Measurements from ENCODE around the gene SAP30.

Gene SAP30

DNA sequence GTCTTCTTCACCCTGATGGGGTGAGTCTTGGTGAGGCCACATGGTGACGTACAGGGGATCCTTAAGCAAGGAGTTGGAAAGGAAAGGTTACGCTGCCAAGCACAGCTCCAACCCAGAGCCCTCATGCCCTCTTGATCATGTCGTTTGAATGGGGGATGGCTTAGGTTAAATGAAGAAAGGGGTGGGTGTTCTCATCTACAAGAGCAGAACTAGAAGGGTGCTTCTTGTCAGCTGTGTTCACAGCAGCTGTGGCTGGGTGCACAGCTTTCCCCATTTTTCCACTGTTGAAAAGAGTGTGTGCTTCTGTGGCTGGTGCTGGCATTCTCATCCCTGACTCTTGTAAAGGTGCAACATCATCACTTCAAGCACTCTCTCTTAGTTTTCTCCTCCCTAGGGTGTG, 43.7 kb downstream of the SAP30 start:
- no peaks in the 10 kb centered on the region for H3K9me3 ChIP-seq (ENCODE audit: control insufficient read depth, low read length)
- no peaks in the 10 kb centered on the region for H3K36me3 ChIP-seq (ENCODE audit: control insufficient read depth, insufficient read depth, low read length)
- 83 to 87% methylated on average over 2 of the region's 3 CpGs for WGBS, 2 experiments (ENCODE audit: insufficient coverage in 2 of 2)
- no peaks in the 10 kb centered on the region for H3K4me1 ChIP-seq (ENCODE audit: control insufficient read depth, insufficient read depth, low read length, poor library complexity, severe bottlenecking)
- H3K4me3 ChIP-seq (ENCODE audit: extremely low read depth, insufficient read depth, low read length, poor library complexity, severe bottlenecking) = no peak overlapping the region
- no peak overlapping the region for H3K27ac ChIP-seq (ENCODE audit: low read depth, low read length, severe bottlenecking)

GRCh38 chr4:173415092-173415491, 44.3 kb downstream of the SAP30 start:
- H3K4me1 ChIP-seq (ENCODE audit: control insufficient read depth, insufficient read depth, low read length, poor library complexity, severe bottlenecking) = no peaks in the 10 kb centered on the region
- H3K36me3 ChIP-seq (ENCODE audit: control insufficient read depth, insufficient read depth, low read length) = no peaks in the 10 kb centered on the region
- no peak overlapping the region for H3K27ac ChIP-seq (ENCODE audit: low read depth, low read length, severe bottlenecking)
- H3K4me3 ChIP-seq (ENCODE audit: extremely low read depth, insufficient read depth, low read length, poor library complexity, severe bottlenecking) = no peak overlapping the region
- no CpG with 5 or more reads among the region's 3 CpGs for WGBS, 2 experiments (ENCODE audit: insufficient coverage in 2 of 2)
- no peaks in the 10 kb centered on the region for H3K9me3 ChIP-seq (ENCODE audit: control insufficient read depth, low read length)

DNA sequence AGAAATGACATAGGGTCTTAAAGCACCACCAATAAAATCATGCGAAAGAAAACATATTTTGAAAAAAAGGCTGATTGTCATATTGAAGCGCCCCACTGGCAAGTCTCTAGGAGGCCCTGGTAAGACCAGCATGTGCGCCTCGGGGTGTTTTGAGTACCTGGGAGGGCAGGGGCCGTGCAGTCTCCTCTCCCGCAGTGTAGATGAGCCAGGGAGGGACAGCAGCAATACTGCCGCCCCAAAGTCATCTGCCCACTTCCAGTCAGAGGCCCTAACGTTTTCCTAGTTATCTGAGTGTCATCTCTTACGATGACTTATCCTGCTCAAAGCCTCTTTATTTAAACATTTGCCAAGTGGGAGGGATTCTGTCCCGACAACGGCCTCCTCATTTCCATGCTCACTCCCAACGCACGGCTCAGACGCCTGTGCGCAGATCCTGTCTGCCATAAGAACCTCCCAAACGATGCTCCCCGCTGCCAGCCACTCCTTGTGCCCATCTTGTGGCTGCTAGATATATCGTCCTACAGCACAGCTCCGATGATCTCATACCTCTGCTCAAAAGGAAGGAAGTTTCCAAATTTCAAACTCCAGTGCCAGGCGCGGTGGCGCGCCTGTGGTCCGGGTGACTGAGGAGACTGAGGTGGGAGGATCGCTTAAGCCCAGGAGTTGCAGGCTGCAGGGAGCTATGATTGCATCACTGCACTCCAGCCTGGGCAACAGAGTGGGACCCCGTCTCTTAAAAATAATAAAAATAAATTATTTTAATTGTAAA, 45.3 kb downstream of the SAP30 start:
- Histone ChIP-seq H3K4me1 (ENCODE audit: control insufficient read depth, insufficient read depth, low read length, poor library complexity, severe bottlenecking) (no peaks in the 10 kb centered on the region), H3K27ac (ENCODE audit: low read depth, low read length, severe bottlenecking) (no peak overlapping the region), H3K9me3 (ENCODE audit: control insufficient read depth, low read length) (no peaks in the 10 kb centered on the region), H3K36me3 (ENCODE audit: control insufficient read depth, insufficient read depth, low read length) (no peaks in the 10 kb centered on the region), H3K4me3 (ENCODE audit: extremely low read depth, insufficient read depth, low read length, poor library complexity, severe bottlenecking) (no peak overlapping the region)
- 89 to 91% methylated on average over 22 to 25 of the region's 26 CpGs for WGBS, 2 experiments (ENCODE audit: insufficient coverage in 2 of 2)

DNA sequence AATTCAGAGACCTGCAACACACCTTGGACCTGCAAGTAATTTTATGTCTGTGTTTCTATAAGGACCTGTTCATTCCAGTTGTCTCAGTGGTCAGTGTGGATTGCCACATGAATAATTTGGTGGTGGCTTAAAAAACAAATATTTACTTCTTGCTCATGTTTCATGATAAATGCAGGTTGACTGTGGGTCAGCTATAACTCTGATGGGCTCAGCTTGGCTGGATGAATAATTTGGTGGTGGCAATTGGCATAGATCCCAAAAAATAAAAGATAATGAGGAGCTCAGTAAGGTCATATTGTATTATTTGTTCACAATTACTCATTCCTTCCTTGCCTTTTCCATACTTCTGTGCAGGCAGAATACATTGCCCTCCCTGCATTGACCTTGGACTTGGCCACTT, 47.1 kb downstream of the SAP30 start:
- H3K4me1 ChIP-seq (ENCODE audit: control insufficient read depth, insufficient read depth, low read length, poor library complexity, severe bottlenecking) = no peaks in the 10 kb centered on the region
- H3K36me3 ChIP-seq (ENCODE audit: control insufficient read depth, insufficient read depth, low read length) = no peaks in the 10 kb centered on the region
- H3K9me3 ChIP-seq (ENCODE audit: control insufficient read depth, low read length) = no peaks in the 10 kb centered on the region
- H3K4me3 ChIP-seq (ENCODE audit: extremely low read depth, insufficient read depth, low read length, poor library complexity, severe bottlenecking) = no peak overlapping the region
- H3K27ac ChIP-seq (ENCODE audit: low read depth, low read length, severe bottlenecking) = no peak overlapping the region

DNA sequence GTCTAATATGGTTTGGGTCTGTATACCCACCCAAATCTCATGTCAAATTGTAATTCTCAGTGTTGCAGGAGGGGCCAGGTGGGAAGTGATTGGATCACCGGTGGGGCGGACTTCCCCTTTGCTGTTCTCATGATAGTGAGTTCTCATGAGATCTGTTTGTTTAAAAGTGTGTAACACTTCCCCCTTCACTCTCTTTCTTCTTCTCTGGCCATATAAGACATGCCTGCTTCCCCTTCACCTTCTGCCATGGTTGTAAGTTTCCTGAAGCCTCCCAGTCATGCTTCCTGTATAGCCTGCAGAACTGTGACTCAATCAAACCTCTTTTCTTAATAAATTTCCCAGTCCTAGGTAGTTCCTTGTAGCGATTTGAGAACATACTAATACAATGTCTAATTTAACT, 47.9 kb downstream of the SAP30 start:
- Histone ChIP-seq H3K36me3 (ENCODE audit: control insufficient read depth, insufficient read depth, low read length) (no peaks in the 10 kb centered on the region), H3K4me3 (ENCODE audit: extremely low read depth, insufficient read depth, low read length, poor library complexity, severe bottlenecking) (no peak overlapping the region)
- no CpG with 5 or more reads among the region's 3 CpGs for WGBS, 2 experiments (ENCODE audit: insufficient coverage in 2 of 2)

GRCh38 chr4:173420324-173420752, 49.6 kb downstream of the SAP30 start:
- peaks cover 4% of the 10 kb centered on the region for H3K9me3 ChIP-seq (ENCODE audit: control insufficient read depth, low read length)
- 50 to 78% methylated on average over 3 to 4 of the region's 4 CpGs for WGBS, 2 experiments (ENCODE audit: insufficient coverage in 2 of 2)
- H3K27ac ChIP-seq (ENCODE audit: low read depth, low read length, severe bottlenecking) = no peak overlapping the region
- H3K4me1 ChIP-seq (ENCODE audit: control insufficient read depth, insufficient read depth, low read length, poor library complexity, severe bottlenecking) = peaks cover 6% of the 10 kb centered on the region
- H3K36me3 ChIP-seq (ENCODE audit: control insufficient read depth, insufficient read depth, low read length) = no peaks in the 10 kb centered on the region
- no peak overlapping the region for H3K4me3 ChIP-seq (ENCODE audit: extremely low read depth, insufficient read depth, low read length, poor library complexity, severe bottlenecking)

More for the DNA sequence above, 47.9 kb downstream of the SAP30 start:
- Histone ChIP-seq H3K27ac (ENCODE audit: low read depth, low read length, severe bottlenecking) (no peak overlapping the region), H3K9me3 (ENCODE audit: control insufficient read depth, low read length) (peaks cover under 1% of the 10 kb centered on the region), H3K4me1 (ENCODE audit: control insufficient read depth, insufficient read depth, low read length, poor library complexity, severe bottlenecking) (no peaks in the 10 kb centered on the region)

GRCh38 chr4:173420801-173421200, 50.0 kb downstream of the SAP30 start:
- peaks cover 4% of the 10 kb centered on the region for H3K9me3 ChIP-seq (ENCODE audit: control insufficient read depth, low read length)
- peaks cover 6% of the 10 kb centered on the region for H3K4me1 ChIP-seq (ENCODE audit: control insufficient read depth, insufficient read depth, low read length, poor library complexity, severe bottlenecking)
- H3K36me3 ChIP-seq (ENCODE audit: control insufficient read depth, insufficient read depth, low read length) = no peaks in the 10 kb centered on the region
- H3K27ac ChIP-seq (ENCODE audit: low read depth, low read length, severe bottlenecking) = no peak overlapping the region
- no peak overlapping the region for H3K4me3 ChIP-seq (ENCODE audit: extremely low read depth, insufficient read depth, low read length, poor library complexity, severe bottlenecking)
- WGBS, 2 experiments (ENCODE audit: insufficient coverage in 2 of 2) = 94 to 100% methylated on average over 2 of the region's 2 CpGs

DNA sequence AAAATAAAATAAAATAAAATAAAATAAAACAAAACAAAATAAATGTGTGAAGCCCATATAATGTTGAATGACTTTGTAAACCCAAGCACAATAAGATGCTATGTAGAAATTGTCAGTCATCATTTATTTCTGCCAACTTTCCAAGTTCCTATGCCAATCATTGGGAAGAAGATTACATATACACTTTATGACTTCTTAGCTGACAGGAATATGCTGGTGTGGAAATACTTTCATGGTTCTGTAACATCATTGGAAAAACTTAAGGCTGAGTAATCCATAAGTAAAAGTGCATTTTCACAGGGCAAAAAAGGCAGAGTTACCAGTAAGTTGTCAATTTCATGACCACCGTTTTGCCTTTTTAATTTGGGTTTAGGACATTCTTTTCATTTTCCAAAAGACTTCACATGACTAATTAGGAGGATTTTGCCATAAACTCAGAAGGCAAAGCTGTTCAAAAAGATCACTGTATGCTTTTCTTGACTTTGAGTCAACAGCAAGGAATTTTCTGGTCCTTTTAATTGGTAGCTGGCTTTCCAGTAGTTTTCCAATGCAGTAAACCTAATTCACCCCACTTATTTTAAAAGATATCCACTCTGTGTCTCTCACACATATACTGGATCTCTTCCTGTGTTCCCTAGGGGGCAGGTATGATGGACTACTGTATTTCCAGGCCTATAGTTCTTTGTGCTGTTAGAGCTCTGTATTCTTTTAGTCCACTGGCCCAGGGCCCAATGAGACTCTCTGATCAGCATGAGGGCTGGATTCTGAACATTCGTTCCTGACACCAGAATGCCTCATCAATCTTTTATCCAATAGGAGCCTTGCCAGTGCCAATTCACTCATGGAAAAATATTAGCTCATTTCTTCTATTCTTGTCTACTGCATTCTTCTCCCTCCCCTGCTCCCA, 54.4 kb downstream of the SAP30 start:
- H3K36me3 ChIP-seq (ENCODE audit: control insufficient read depth, insufficient read depth, low read length) = no peaks in the 10 kb centered on the region
- WGBS, 2 experiments (ENCODE audit: insufficient coverage in 2 of 2) = 88 to 89% methylated on average over 1 to 2 of the region's 2 CpGs
- peaks cover 6% of the 10 kb centered on the region for H3K4me1 ChIP-seq (ENCODE audit: control insufficient read depth, insufficient read depth, low read length, poor library complexity, severe bottlenecking)
- no peak overlapping the region for H3K4me3 ChIP-seq (ENCODE audit: extremely low read depth, insufficient read depth, low read length, poor library complexity, severe bottlenecking)
- peak overlapping the region; percentile 41 for H3K27ac ChIP-seq (ENCODE audit: low read depth, low read length, severe bottlenecking)
- peaks cover 4% of the 10 kb centered on the region for H3K9me3 ChIP-seq (ENCODE audit: control insufficient read depth, low read length)

DNA sequence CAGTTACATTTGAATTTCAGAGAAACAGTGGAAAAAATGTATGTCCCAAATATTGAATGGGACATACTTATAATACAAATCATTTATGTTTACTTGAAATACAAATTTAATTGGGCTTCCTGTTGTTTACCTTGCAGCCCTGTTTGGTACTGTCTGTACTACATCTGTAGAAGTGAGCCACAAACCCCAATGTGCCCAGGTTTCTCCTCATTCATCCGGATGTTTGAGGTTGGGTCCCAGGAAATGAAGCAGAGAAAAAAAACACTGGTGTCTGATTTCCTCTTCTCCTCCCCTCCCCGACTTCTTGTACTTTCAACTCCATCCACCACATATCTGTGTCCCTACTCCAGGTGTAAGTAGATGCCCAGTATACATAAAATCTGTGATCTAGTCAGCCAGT, 55.3 kb downstream of the SAP30 start:
- Histone ChIP-seq H3K4me1 (ENCODE audit: control insufficient read depth, insufficient read depth, low read length, poor library complexity, severe bottlenecking) (peaks cover 6% of the 10 kb centered on the region), H3K27ac (ENCODE audit: low read depth, low read length, severe bottlenecking) (no peak overlapping the region), H3K4me3 (ENCODE audit: extremely low read depth, insufficient read depth, low read length, poor library complexity, severe bottlenecking) (no peak overlapping the region), H3K9me3 (ENCODE audit: control insufficient read depth, low read length) (peaks cover 4% of the 10 kb centered on the region), H3K36me3 (ENCODE audit: control insufficient read depth, insufficient read depth, low read length) (no peaks in the 10 kb centered on the region)
- 75 to 100% methylated on average over 1 of the region's 2 CpGs for WGBS, 2 experiments (ENCODE audit: insufficient coverage in 2 of 2)
